NCI-H524 (cell line): Measurements from ENCODE around the gene PKD1.
A peak's percentile ranks its signal among the peaks of the same experiment; 100 is the strongest.

Source experiments
- DNase-seq, 2 experiments: peaks; one replicate each; lab custom pipeline; 2025; lab: John Stamatoyannopoulos, UW

PKD1 gene

DNA sequence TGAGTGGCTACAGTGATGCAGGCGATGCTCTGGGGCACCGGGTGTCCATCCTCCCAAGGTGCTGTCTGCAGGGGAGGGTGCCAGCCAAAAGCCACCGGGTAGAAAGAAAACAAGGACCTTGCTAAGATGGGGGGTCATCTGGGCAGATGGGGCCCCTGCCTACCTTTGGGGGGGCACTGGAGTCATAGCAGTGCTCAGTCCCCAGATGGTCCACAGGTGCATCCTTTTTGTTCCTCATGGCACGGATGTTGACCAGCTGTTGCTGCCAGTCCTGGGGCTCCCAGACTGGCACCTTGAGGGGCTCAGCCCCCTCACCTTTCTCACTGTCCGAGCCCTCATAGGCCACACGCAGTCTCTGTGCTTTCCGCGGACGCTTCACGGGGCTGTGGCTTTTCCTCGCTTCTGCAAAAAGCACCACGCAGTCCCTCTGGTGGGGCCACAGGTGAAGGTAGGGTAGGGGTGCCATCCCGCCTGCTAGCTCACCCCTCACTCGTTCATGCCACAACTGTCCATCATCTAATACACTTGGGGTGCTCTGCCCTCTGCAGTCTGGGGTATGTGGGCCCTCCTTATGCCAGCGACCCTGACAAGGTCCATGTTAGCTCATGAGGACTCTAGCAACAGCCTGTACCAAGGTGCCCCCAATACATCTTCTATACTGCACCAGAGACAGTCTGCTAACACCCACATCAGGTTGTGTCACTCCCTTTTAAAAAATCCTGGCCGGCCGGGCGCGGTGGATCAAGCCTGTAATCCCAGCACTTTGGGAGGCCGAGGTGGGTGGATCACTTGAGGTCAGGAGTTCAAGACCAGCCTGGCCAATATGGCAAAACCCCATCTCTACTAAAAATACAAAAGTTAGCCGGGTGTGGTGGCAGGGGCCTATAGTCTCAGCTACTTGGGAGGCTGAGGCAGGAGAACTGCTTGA lies 89.5 kb downstream of the PKD1 start:
- DNase-seq: no peak

DNA sequence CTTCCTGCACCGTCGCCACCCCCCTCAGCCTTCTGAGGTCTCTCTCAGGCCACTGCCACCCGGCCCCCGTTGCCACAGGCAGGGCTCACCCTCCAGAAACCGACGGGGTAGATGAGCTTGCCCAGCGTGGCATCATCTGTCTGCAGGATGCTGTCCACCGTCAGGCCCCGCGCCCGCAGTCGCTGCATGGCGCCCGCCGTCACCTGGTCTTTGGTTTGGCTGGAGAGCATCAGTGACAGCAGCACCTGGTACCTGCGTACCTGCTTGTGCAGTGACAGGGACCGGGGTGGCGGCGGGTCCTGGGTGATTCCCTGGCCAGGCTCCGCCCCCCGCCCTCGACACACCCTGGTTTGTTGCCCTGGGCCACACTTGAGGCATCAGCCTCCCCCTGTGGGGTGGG lies 91.2 kb downstream of the PKD1 start:
- DNase-seq: no peak

DNA sequence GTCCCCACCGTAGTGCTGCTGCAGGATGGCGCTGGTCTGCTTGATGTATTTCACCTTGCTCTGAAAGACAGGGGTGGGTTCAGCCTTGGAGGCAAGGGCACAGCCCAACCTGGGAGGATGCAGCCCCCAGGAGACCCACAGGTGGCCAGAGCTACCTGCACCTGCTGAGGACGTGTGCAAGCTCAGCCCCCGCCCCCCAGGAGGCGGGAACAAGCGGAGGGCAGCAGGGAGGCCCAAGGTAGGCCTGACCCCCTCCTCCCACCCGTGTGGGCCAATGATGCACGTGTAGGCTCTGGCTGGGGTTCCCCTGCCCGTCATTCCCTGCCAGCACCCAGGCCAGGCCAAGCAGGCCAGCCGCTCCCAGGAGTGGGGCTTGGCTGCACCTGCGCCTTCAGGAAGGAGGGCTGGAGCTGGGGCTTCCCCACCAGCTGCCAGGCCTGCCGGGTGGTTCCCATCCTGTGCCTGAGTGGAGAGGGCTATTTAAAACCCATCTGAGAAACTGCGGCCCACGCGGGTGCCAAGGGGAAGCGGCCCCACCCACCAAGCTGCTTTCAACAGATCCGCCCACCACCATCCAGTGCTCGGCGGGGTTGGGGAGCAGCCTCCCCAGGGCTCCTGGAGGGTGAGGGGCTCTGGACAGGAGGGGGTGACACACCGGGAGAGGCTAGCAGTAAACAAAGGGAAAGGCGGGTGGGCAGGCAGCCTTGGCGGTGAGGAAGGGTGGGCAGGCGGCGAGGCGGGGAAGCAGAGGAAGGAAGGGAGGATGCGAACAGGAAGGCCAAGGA lies 91.8 kb downstream of the PKD1 start:
- DNase-seq: no peak

DNA sequence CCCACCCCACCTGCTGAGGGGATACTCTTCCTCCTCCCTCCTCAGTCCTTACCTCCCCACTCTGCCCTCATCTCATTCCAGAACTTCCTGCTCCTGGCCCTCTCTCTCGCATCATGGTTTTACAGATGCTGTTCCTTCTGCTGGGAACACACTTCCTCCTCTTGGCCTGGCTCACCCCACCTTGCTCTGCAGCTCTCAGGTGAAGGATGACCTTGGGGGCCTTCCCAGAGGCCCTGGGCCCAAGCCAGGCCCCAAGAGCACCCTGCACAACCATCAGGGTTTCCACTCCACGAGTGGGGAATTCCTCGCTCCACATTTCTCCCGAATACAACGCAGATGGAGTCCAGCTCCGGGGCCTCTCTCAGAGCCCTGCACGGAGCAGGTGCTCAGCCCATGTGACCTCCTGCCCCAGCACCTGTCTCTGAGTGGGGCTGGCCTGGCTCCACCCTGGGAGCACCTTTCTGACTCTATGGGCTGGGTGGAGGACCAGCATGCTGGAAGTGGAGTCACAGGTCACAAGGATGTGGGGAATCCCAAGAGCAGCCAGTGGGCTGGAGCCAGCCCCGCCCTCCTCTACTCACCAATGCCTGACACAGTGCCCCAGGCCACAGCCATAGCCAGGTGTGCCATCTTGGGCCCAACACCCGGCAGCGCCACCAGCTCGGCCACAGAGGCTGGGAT lies 92.6 kb downstream of the PKD1 start:
- DNase-seq: no peak

- DNase-seq: peak; percentile 19 to 83
Observed at GRCh38 chr16:2042171-2042985, 93.3 kb downstream of the PKD1 start.

DNA sequence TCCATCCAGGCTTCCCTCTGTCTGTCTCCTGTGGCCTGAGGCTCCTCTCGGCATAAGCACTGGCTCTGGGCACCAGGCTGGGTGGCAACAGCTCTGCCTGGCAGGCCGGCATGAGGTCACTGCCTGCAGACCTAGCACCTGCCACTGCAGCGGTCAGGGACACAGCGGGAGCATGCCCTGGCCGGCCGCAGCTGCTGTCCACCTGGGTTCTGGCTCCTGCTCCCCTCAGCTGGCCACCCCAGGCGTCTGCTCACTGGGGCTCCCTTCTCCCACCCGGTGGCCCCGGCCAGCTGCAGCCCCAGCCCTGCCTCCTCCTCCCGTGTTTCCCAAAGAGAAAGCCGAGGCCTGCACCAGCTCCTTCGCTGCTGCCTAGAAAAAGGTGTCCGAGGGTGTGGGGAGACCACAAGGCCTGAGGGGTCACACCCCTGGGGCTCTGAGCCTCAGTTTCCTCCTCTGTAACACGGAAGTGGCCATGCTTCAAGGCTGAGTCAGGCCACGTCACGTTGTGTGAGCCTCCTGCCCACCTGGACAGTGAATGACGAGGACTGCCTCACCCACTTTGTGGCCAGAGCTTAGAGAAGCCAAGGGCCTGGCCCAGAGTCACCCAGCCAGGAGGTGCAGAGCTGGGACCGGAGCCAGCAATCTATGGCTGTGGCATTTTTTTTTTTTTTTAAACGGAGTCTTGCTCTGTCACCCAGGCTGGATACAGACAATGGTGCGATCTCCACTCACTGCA lies 94.7 kb downstream of the PKD1 start:
- no peak for DNase-seq

DNA sequence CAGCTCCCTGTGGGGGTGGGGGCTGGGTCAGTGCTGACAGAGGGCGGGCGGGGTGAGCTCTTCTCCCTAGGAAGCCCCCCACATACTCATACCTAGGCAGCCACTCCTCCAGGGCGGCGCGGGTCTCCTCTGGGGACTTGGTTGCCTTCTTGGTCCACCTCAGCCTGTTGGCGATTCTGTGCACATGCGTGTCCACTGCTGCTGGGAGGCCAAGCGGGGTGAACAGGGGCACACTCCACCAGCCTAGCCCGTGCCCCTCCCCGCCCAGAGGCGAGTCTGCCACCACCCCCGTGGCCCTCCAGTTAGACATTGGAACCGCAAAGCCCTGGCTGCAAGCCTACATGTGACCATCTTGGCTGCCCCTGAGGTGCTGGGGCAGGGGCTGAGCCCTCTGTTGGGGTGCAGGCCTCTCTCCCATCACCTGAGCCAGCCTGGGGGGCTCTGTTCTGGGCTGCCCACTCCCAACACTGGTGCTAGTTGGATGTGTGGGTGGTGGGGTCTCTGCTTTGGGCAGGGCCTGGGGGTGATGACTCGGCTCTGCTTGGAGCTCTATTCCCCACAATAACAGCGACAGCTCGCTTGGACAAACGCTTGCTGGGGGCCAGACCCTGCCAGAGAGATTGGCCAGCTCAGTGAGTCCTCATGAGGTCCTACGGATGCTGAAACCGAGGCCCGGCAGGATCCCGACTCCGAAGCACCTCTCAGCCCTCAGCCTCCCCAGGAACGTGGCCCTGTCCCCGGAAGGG lies 95.5 kb downstream of the PKD1 start:
- DNase-seq: no peak

DNA sequence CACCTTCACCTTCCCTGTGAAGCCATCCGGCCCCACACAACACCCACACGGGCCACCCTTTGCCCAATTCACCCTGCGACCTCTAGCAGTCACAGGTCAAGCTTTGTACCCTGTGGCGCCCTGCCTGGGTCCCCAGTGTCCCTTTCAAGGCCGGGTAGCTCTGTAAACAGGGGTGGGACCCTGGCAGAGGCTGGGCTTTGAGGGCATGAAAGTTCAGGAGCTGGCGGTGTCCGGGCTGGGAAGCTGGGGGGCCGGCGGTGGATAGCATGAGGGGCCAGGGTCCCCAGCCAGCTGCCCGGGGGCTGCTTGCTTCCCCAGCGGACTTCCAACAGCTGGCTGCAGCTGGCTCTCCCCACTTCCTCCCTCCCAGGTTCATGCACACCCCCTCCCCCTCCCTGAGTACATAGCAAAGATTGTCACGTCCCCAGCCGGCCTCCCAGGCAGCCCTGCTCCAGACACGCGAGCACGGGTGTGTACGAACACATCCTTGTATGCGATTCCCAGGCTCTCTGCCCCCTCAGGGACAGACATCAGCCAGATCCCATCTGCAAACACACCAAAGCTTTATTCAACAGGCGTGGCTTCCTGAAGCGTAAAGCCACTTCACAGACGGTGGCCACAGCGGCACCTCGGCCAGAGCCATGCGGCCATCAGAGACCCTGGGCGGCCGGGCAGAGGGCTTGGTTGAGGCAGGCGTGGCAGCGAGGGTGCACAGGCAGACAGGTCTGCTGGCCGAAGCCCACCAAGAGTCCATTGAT lies 96.2 kb downstream of the PKD1 start:
- DNase-seq: no peak
